DOHH2 (cell line): Measurements from ENCODE around the gene CIPC.

ENCODE experiments used
- EZH2phosphoT487 ChIP-seq: fragments of 200-600 bp; sonication (generic); IDR thresholded peaks from 2 replicates; pipeline ENCODE4 v1.6.1; 2017; ENCODE audit warnings: borderline replicate concordance, mild to moderate bottlenecking, antibody characterized with exemption, low read length, moderate library complexity, mixed read lengths
- TF ChIP-seq, protein P1 (sequence below): fragments of 200-600 bp; sonication (generic); IDR thresholded peaks from one replicate; pipeline ENCODE4 v1.5.1; 2014; ENCODE audit warnings: antibody characterized with exemption, mild to moderate bottlenecking, low read depth, low read length; ENCODE audit not compliant: poor library complexity, severe bottlenecking

DNA sequence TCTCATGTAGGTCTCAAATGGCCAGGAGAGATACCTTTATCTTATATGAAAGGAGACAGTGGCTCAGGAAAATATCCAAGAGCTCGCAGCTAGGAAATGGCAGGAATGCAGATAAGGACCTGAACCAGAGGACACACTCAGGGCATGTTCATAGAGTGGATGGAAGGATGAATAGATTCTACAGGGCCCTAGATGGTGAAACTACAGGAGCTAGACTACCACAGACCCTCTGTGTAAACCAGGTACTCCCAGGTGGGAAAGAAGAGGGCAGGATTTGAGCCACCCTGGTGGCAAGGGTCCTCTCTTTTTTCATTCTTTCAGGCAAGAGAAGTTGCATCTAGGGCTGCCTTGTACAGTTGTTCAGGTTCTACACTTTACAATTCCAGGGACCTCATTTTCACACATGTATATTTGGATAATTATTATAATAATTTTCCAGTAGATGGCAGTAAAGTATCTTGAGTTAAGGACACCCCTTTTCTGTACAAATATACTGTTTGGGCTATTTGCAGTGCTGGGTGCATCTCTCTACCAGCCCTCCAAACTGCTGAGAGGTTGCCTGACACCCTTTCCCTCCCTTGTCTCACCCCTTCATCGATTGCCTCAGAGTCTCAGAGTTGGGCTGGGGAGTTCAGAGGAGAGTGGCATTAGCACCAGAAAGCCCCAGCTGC lies 54.0 kb downstream of the CIPC start:
- TF ChIP-seq, protein P1, sequence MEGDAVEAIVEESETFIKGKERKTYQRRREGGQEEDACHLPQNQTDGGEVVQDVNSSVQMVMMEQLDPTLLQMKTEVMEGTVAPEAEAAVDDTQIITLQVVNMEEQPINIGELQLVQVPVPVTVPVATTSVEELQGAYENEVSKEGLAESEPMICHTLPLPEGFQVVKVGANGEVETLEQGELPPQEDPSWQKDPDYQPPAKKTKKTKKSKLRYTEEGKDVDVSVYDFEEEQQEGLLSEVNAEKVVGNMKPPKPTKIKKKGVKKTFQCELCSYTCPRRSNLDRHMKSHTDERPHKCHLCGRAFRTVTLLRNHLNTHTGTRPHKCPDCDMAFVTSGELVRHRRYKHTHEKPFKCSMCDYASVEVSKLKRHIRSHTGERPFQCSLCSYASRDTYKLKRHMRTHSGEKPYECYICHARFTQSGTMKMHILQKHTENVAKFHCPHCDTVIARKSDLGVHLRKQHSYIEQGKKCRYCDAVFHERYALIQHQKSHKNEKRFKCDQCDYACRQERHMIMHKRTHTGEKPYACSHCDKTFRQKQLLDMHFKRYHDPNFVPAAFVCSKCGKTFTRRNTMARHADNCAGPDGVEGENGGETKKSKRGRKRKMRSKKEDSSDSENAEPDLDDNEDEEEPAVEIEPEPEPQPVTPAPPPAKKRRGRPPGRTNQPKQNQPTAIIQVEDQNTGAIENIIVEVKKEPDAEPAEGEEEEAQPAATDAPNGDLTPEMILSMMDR: no peak
- TF ChIP-seq EZH2phosphoT487: no peak
